DMS53 treated with DMSO at 0.1 percent for 48 hours (cell line): Measurements from ENCODE around the gene ZFP3.
A peak's percentile ranks its signal among the peaks of the same experiment; 100 is the strongest.
"Not testable (repeated sequence)": the region's sequence is repeated elsewhere in the genome, so short reads cannot be mapped to it uniquely, and the experiment has no call there.

ENCODE experiments used
- DNase-seq: peaks from one replicate; lab custom pipeline; 2025; ENCODE audit not compliant: unreplicated experiment; lab: John Stamatoyannopoulos, UW

ZFP3 gene

DNA sequence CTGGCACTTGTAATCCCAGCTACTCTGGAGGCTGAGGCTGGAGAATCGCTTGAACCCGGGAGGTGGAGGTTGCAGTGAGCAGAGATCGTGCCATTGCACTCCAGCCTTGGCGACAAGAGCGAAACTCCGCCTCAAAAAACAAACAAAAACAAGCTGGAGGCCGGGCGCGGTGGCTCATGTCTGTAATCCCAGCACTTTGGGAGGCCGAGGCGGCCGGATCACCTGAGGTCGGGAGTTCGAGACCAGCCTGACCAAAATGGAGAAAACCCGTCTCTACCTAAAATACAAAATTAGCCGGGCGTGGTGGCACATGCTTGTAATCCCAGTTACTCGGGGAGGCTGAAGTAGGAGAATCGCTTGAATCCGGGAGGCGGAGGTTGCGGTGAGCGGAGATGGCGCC, 992 bp upstream of the ZFP3 start:
- DNase-seq = not testable (repeated sequence)

DNA sequence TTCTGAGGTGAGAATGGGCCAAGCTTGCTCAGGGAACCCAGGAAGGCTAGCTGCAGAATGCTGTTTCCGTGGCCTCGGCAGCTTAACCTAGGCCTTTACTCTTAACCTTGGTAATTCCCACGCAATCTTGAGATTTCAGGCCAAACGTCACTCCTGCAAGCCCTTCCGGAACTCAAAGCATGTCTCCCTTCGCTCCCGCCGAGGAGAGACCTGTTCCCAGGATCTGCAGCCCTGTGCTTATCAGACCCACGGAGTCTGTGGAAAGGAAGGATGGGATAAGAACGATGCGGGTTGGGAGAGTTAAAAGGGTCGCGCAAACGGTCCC, 524 bp upstream of the ZFP3 start:
- peak; percentile 58 for DNase-seq

DNA sequence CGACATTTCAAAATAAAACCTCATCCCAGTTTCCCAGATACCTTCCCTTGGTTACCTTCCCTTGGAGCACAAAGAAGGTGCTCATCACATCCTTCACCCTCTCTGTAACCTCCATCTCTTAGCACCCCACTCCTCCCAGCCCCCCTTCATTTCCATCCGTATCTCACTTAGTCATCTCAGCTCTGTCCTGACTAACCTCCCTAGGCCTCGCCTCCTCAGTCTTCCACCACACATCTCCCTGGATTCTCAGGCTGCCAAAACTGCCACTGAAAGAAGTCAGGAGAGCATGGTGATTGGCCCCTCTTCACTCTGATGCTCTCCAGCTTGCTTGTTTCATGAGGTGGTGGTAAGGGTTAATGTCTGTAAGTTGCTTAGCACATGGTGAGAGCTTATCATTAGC, 2.3 kb downstream of the ZFP3 start:
- DNase-seq = no peak

DNA sequence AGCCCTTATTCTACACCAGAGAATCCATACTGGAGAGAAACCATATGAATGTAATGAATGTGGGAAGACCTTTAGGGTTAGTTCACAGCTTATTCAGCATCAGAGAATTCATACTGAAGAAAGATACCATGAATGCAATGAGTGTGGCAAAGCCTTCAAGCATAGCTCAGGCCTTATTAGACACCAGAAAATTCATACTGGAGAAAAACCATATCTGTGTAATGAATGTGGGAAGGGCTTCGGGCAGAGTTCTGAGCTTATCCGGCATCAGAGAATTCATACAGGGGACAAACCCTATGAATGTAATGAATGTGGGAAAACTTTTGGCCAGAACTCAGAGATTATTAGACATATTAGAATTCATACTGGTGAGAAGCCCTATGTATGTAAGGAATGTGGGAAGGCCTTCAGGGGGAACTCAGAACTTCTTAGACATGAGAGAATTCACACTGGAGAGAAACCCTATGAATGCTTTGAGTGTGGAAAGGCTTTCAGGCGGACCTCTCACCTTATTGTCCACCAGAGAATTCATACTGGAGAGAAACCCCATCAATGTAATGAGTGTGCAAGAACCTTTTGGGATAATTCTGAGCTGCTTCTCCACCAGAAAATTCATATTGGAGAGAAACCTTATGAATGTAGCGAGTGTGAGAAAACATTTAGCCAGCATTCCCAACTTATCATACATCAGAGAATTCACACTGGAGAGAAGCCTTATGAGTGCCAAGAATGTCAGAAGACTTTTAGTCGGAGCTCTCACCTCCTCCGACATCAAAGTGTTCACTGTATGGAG, 14.1 kb downstream of the ZFP3 start:
- no peak for DNase-seq

DNA sequence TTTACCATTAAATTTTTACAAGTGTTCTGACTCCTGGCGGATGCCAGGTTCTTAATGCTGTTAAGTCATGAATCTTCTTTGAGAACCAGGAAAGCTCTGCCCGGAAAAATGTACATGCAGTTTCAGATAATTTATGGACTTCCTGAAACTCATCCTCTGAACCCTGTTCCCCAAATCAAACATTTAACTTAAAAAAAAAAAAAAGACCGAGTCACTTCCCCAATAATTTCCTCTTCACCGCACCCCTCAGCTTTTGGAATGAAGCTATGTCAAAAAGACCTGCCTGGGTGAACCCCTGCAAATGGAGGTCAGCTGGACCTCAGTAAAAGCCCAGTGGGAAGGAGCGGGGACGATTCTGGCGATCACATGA, 18.4 kb downstream of the ZFP3 start:
- no peak for DNase-seq

DNA sequence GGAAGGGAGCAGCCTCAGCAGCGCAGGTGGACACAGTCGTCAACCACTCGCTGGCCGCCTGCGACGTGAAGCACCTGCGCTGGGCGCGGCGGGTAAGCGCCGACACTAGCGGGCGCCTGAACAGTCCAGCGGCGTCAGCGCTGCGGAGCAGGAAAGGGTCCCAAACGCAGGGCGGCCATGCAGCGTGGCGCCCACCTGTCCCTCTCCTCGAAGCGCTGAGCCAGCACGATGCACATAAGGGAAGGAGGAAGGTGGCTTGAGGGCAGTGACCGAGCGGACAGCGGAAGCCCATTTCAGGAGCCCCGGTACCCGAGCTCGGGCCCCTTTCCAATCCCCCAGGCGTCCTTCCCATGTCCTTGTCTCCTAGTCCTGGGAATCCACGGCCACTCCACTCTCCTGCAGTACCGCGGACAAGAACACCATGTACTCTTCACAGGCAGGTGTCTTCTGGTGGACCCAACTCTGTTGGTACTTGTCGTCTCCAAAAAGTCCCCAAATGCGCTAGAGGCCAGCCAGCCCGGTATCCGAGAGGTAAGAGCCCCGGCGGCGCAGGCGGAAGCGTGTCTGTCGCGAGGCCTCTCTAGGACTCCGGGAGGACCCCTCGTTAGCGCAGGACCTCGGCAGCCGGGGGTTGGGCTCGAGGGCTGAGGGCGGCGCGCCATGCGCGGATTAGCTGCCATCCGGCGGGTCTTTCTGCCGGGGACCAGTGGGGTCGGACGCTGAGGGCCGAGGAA, 19.0 kb downstream of the ZFP3 start:
- peak; percentile 84 for DNase-seq

DNA sequence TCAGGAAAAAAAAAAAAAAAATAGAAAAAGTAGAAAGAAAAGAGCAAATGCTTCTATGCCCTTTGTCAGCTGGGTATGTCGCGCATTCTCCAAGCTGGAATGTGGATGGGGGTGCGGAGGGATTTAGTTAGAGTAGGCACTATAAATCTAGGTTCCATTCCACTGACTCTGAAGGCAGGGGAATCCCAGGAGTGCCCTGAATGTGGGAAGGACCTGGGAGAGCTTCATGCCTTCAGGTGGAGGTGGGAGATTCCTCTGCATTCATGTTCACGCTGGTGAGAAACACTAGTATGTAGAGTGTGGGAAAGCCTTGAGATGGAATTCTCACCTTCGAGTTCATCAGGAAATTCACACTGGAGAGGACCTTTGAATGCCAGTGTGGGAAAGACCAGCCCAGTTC, 21.0 kb downstream of the ZFP3 start:
- no peak for DNase-seq

DNA sequence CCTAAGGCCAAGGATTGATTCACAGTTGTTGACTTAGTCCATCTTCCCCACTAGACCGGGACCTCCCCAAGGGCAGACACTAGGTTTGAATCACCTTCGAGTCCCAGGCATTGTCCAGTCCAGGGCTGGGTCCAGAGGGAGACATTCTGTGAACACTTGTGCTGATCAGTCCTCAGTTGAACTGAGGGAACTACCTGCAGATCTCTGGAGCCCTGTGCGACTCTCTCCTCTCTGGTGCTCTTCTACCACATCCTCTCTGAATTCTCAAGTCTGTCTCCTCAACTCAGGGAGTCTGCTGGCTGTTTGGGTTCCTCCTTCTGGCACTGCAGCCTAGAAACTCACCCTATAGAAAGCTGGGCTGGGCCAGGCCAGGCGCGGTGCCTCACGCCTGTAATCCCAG, 22.6 kb downstream of the ZFP3 start:
- no peak for DNase-seq

DNA sequence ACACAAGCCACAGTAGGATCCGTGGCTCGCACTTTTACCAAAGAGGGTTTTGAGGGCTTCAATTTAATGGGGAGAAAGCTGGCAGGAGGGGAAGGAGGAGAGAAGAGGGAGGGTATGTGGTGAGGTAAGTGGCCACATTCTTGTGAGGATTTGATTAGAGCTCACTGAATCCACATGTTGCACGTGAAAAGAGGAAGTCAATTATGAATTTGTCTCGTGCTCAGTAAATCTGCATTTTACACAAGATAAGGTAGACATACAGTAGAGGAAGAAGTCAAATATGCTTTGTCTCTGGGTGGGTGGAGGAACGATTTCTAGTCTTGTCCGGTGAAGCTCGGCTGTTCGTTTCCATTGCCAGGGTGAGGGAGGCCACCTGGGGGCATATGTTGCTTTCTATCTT, 32.5 kb downstream of the ZFP3 start:
- no peak for DNase-seq

DNA sequence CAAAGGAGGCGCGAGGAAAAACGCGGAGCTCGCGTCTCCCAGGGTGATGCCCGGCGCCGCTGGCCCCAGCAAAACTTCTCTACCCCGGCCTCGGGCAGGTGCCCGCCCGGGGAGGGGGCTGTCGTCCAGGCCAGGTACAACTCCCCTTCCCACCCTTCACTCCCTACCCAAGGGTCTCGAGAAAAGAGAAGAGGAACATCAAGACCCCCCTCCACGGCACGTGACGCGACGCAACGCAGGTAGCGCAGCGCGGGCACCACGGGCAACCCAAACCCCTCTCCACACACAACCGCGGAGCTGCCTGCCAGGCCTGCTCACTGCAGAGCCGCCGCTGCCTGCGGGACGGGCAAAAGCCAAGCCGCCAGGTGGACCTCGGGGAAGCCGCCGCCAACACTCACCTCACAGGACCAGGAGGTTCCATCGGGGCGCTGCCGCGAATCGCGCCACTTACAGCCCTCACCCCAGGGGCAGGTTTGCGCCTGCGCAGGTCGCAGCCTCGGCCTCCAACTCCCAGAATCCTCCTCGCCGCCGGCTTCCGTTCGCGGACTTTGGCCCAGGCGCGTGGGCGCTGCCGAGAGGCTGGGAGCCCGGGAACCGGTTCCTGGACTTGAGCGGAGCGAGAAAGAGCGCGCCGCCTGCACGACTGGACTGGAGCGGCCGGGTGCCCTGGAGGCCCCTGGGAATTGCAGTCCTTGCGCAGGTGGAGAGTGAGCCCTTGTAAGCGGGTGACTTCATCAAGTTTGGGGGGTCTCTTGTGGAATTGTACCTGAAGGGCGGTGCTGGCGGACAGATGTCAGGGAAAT, 33.3 kb downstream of the ZFP3 start, which contains the start of gene ZNF232:
Gene ZNF232 (minus strand): TSS at position 477 of the 803 bp plus-strand sequence. CDS start 56 bp downstream, at position 421.
- peak; percentile 93 for DNase-seq

DNA sequence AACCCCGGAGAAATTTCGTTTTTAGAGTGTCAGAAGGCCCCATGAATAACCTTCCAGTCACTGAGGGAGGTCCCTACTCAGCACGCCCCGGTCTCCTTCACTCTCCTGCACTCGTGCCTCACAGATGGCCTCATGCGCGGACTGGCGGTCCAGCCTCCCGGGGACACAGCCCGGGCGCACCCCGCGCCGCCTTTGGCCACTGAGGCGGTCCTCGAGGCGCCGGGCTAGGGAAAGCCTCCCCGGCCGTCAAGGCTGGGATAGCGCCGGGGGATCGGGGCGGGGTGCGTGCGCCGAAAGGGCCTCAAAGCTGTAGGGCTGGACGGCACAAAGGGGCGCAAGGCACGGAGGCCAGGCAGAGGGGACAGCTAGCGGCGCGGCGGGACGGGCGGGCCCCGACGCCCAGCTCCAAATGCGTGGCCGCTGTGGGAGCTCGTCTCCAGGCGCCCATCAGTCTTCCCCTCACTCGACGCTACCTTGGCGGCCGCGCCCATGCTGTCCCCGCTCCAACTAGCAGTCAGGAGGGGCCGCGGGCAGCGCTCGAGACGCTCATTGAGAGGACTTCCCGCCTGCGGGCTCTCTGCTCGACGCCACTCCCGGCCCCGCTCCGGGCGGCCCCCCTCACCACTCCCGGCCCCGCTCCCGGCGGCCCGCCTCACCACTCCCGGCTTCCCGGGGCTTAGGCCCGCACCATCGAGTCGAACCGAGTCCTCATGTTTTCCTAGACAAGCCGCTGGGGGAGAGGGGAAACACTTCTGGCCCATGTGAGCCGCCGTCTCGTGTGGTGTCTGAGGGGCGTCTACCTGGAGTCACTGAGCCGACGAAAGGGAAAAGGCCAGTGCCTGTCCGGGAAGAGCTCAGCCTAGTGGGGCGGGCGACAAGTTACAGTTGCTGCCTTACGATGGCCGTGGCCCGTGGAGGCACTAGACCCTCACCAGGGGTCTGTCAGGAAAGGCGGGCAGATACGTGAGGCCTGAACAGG, 37.7 kb downstream of the ZFP3 start, which contains the start of gene USP6:
Gene USP6 (plus strand): TSS at position 360 of the 979 bp plus-strand sequence. CDS start 14,336 bp downstream, outside the sequence.
- DNase-seq = no peak

DNA sequence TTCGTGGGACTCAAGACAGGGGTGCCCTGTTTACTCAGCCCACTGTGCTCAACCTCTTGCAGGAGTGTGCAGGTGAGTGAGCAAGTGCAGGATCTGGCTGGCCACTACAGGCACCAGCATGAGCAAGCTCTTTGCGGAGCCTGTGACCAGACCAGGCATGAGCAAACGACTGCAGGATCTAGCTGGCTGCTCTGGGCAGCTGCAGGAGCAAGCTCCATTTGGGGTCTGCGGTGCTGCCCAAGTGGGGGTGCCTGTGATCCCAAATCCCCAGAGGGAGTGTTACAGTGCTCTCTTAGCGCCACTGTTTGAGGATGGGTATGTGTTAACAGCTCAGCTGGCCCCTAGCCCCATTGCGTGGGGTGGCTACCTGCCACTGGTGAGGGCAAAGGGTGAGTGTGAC, 40.0 kb downstream of the ZFP3 start:
- DNase-seq = no peak

DNA sequence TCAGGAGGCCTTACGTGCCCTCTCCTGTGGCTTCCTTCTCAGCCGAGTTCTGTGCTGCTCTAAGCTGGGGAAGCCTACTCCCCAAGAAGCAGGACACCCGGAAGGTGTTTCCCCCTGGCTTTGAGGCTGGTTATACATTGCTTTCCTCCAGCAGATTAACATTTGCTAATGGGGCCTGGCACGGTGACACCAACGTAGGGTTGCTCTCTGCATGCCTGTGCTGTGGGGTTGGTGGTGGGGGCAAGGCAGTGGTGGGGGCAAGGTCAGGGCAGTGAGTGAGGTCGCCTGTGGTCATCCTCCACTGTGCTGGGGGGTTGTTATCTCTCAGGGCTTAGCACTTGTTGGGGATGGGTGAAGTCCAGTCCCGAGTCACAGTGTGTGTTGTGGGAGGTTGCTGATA, 41.8 kb downstream of the ZFP3 start:
- no peak for DNase-seq

DNA sequence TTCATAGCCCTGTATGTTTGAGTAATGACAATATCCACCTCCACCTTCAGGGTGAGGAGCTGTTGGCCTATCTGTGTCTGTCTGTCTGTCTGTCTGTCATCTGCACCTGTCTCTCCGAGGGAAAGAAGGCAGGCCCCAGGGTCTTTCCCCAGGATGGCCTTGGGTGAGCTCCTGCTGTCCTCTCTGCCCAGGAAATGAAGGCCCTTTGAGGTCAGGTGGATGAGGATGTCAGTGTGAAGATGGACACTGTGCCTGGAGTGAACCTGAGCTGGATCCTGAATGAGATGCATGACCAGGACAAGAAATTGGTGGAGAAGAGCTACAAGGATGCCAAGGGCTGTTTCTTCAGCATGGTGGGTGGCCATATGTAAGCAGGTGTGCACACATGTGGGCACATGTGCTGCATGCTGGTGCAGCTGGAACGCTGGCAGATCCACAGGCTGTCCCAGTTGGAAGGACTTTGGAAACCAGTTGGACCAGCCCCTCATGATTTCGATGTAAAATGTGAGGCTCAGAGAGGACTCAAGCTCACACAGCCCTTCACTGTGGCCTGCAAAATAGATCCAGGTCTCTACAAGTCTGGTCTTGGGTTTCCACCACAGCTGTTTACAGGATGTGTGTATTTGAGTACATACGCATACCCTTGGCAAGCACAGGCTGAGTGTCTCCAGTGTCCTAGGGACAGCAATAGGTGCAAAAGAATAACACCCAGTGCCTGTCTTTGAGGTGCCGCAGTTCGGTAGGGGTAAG, 42.3 kb downstream of the ZFP3 start:
- DNase-seq = not testable (repeated sequence)

DNA sequence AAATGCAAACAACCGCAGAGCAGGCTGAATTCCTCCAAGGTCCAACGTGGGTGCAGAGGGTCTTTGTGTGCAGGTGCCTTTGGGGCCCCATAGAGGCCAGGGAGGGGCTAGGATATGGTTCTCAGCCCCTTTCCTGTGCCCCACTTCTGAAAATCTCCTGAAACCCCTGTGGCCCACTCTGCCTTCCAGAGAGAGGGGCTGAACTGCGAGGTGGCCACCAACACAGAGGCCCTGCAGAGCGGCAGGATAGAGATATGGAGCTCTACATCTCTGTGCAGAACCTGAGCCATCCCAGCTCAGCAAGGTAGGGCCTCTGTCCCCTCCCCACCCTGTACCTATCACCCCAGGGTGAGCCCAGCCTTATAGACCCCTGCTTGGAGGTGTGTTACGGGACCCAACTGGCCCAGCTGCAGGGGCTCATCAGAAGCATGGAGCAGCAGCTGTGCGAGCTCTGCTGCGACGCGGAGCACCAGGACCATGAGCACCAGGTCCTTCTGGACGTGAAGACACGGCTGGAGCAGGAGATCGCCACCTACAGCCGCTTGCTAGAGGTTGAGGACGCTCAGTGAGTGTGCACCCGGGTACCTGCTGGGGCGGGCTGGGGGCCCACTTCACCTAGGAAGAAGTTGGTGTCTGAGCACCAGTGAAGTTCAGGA, 43.0 kb downstream of the ZFP3 start:
- no peak for DNase-seq

DNA sequence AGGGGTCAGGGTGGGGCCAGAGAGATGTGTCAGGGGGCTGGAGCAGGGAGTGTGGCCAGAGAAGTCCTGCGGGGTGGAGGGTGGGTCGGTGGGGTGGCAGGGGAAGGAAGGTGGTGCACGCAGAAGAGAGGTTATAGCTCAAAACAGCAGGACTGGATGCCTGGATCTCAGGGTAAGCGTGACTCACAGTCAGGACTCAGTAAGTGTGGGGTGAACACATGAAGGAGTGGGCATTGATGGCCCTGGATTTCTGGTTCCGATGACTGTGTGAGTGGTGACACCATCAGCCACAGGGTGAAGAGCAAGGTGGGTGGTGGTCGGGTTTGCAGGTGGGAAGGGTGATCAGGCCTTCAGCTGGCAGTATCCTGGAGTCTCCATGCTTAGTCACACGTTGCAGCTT, 43.8 kb downstream of the ZFP3 start:
- DNase-seq = not testable (repeated sequence)

DNA sequence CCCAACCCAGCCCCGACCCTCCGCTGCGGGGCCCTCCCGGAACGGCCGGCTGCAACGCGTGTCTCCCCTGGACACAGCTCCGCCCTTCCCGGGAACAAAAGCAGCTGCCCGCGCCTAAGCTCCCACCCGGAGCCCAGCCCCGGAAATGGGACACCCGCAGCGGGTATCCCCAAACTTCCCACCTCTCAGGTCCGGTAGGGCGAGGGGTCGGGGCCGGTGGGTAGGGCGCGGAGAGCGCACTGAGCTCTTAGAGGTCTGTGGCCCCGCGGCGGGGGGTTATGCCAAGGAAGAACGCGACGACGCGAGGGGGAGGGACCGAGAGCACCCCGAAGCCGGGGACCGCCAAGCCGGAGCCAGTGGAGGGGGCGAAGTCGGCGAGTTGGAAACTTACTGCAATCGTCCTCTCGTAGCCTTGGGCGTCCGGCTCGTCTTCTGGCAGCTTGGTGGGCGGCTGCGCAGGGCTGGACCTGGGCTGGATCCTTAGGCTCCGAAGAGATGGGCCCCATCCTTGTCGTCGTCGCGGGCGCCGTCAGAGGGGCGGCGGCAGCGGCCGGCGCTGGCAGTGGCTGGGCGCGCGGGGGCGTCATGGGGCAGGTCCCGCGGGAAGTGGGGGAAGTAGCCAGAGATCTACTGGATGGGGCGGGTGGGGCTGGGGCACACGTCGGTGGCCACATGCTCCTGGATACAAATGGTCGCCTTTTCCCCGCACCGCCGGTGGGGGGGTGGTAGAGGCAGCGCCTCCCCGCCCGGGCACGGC, 44.5 kb downstream of the ZFP3 start:
- no peak for DNase-seq

DNA sequence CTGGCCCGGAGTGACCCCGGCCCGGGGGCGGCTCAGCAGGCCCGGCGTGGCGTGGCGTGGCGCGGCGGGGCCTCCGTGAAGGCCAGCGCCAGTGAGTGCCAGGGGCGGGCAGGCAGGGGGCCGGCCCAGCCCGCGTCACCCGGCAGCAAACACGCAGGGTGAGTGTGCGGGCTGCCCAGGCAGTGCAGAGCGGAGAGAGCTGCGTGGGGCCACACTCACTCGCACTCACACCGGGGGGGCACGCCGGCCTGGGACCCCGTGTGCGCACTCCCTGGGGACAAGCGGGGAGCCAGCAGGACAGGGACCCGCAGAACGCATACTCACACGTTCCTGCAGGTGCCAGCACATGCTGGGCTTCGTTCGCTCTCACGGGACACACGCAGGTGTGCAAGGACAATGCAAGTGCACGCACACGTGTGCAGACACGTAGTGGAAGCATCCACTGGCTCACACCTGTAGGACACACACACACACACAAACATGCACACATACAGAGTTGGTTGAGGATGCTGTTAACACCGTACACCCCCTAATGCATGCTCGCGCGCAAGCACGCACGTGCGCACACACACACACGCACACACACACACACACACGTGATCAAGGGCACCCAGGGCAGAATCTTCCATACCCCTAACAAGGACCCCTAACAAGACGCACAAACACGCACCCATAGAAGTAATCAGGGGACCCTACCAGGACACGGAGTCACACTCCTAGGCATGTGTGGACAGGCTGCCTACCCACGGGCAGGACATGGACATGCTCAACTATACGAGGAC, 45.3 kb downstream of the ZFP3 start:
- DNase-seq = no peak
